GM12891 (cell line): Measurements from ENCODE around the gene CACNA2D2.

ENCODE experiments used
- POLR2A ChIP-seq: IDR thresholded peaks from 2 replicates; pipeline ENCODE4 v1.6.1; 2011; ENCODE audit warnings: low read depth, low read length, control low read depth
- TAF1 ChIP-seq: IDR thresholded peaks from 2 replicates; pipeline ENCODE4 v1.6.1; 2011; ENCODE audit warnings: low read depth, low read length, control low read depth

- TF ChIP-seq POLR2A = no peak
- no peak for TF ChIP-seq TAF1
These were observed 45.4 kb downstream of the CACNA2D2 start for GRCh38 chr3:50457988-50458387.
